ENCODE results near the gene MYO3B.
"Not testable (repeated sequence)": the region's sequence is repeated elsewhere in the genome, so short reads cannot be mapped to it uniquely, and the experiment has no call there.

Gene MYO3B

DNA sequence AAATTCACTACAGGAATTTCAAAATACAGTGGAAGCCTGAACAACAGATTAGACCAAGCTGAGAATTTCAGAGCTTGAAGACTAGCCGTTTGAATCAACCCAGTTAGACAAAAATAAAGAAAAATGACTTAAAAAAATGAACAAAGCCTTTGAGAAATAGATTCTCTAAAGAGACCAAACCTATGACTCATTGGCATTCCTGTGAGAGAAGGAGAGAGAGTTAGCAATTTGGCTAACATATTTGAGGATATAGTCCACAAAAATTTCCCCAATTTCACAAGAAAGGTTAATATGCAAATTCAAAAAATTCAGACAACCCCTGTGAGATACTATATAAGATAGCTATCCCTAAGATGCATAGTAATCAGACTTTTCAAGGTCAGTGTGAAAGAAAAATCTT, 78.0 kb downstream of the MYO3B start:
- no peaks in the 10 kb centered on the region for H3K9me3 ChIP-seq (ENCODE audit: control insufficient read depth, low read length)
- WGBS, 2 experiments: 93 to 100% methylated on average over 1 of the region's 1 CpG

DNA sequence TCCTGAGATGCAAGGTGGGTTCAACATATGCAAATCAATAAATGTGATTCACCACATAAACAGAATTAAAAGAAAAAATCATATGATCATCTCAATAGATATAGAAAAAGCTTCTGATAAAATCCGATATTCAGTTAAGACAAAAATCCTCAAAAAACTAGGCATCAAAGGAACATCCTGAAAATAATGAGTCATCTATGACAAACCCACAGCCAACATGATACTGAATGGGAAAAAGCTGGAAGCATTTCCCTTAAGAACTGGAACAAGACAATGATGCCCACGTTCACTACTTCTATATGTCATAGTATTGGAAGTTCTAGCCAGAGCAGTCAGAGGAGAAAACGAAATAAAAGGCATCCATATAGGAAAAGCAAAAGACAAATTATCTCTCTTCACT, 80.4 kb downstream of the MYO3B start:
- 63 to 96% methylated on average over 1 to 3 of the region's 3 CpGs for WGBS, 2 experiments
- H3K36me3 ChIP-seq (ENCODE audit: control insufficient read depth, insufficient read depth, low read length): no peaks in the 10 kb centered on the region
- no peaks in the 10 kb centered on the region for H3K9me3 ChIP-seq (ENCODE audit: control insufficient read depth, low read length)
- no peaks in the 10 kb centered on the region for H3K4me1 ChIP-seq (ENCODE audit: control insufficient read depth, insufficient read depth, low read length)
- no peak overlapping the region for H3K4me3 ChIP-seq (ENCODE audit: insufficient read depth, low read depth, low read length)
- H3K27me3 ChIP-seq (ENCODE audit: control insufficient read depth, insufficient read depth, low read length, poor library complexity, severe bottlenecking): no peaks in the 10 kb centered on the region
- no peak overlapping the region for H3K27ac ChIP-seq (ENCODE audit: insufficient read depth, low read depth, low read length, poor library complexity, severe bottlenecking)

More for the DNA sequence above, 78.0 kb downstream of the MYO3B start:
- no peaks in the 10 kb centered on the region for H3K4me1 ChIP-seq (ENCODE audit: control insufficient read depth, insufficient read depth, low read length)
- H3K27me3 ChIP-seq (ENCODE audit: control insufficient read depth, insufficient read depth, low read length, poor library complexity, severe bottlenecking): no peaks in the 10 kb centered on the region
- no peaks in the 10 kb centered on the region for H3K36me3 ChIP-seq (ENCODE audit: control insufficient read depth, insufficient read depth, low read length)
- no peak overlapping the region for H3K27ac ChIP-seq (ENCODE audit: insufficient read depth, low read depth, low read length, poor library complexity, severe bottlenecking)
- H3K4me3 ChIP-seq (ENCODE audit: insufficient read depth, low read depth, low read length): no peak overlapping the region

DNA sequence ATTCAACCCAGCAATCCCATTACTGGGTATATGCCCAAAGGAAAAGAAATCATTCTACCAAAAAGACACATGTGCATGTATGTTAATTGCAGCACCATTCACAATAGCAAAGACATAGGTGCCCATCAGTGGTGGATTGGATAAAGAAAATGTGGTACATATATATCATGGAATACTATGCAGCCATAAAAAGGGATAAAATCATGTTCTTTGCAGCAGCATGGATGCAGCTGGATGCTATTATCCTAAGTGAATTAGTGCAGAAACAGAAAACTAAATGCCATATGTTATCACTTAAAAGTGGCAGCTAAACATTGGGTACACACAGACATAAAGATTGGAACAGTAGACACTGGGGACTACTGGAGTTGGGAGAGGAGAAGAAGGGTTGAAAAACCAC, 82.2 kb downstream of the MYO3B start:
- H3K4me3 ChIP-seq (ENCODE audit: insufficient read depth, low read depth, low read length): no peak overlapping the region
- H3K4me1 ChIP-seq (ENCODE audit: control insufficient read depth, insufficient read depth, low read length): no peaks in the 10 kb centered on the region
- H3K27ac ChIP-seq (ENCODE audit: insufficient read depth, low read depth, low read length, poor library complexity, severe bottlenecking): no peak overlapping the region
- no peaks in the 10 kb centered on the region for H3K36me3 ChIP-seq (ENCODE audit: control insufficient read depth, insufficient read depth, low read length)
- no peaks in the 10 kb centered on the region for H3K27me3 ChIP-seq (ENCODE audit: control insufficient read depth, insufficient read depth, low read length, poor library complexity, severe bottlenecking)
- H3K9me3 ChIP-seq (ENCODE audit: control insufficient read depth, low read length): no peaks in the 10 kb centered on the region

DNA sequence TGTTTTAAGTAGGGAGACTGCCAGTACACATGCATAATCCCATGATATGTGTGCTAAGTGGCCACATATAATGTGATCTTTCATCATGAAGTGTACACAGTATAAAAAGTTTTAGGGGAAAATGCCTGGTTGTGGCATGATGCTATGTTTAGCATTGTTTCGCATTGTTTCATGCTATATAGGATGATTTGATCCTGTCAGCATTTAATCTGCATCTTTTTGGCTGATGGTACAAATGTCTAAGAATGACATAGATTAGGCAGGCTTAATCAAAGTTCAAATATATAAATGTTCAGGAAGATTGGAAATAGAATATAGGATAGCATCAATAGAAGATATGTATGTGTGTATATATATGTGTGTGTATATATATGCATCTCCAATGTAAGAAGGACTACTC, 83.6 kb downstream of the MYO3B start:
- Histone ChIP-seq H3K4me3 (ENCODE audit: insufficient read depth, low read depth, low read length) (no peak overlapping the region), H3K27me3 (ENCODE audit: control insufficient read depth, insufficient read depth, low read length, poor library complexity, severe bottlenecking) (no peaks in the 10 kb centered on the region), H3K36me3 (ENCODE audit: control insufficient read depth, insufficient read depth, low read length) (no peaks in the 10 kb centered on the region), H3K4me1 (ENCODE audit: control insufficient read depth, insufficient read depth, low read length) (no peaks in the 10 kb centered on the region), H3K27ac (ENCODE audit: insufficient read depth, low read depth, low read length, poor library complexity, severe bottlenecking) (no peak overlapping the region), H3K9me3 (ENCODE audit: control insufficient read depth, low read length) (no peaks in the 10 kb centered on the region)
- WGBS, 2 experiments: 95 to 98% methylated on average over 1 of the region's 1 CpG

DNA sequence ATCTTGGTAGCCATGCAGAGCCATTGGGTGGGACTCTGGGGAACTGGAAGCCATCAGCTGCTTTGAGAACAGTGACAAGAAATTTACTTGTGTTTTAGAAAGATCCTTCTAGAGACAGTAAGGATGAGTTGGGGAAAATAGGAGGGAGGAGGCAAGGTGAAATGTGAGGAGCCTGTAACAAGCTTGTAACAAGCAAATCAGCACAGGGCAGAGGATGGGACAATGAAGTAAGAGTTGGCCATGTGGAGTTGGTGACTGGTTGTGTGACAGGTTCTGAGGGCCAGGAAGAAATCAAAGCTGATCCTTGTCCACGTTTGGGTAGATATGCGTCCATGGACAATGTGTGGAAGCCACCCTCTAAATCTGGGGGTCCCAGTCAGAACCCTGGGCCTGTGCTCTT, 84.4 kb downstream of the MYO3B start:
- WGBS, 2 experiments: 95 to 96% methylated on average over 2 of the region's 2 CpGs
- no peaks in the 10 kb centered on the region for H3K36me3 ChIP-seq (ENCODE audit: control insufficient read depth, insufficient read depth, low read length)
- no peak overlapping the region for H3K27ac ChIP-seq (ENCODE audit: insufficient read depth, low read depth, low read length, poor library complexity, severe bottlenecking)
- no peak overlapping the region for H3K4me3 ChIP-seq (ENCODE audit: insufficient read depth, low read depth, low read length)
- no peaks in the 10 kb centered on the region for H3K27me3 ChIP-seq (ENCODE audit: control insufficient read depth, insufficient read depth, low read length, poor library complexity, severe bottlenecking)
- H3K4me1 ChIP-seq (ENCODE audit: control insufficient read depth, insufficient read depth, low read length): no peaks in the 10 kb centered on the region
- H3K9me3 ChIP-seq (ENCODE audit: control insufficient read depth, low read length): no peaks in the 10 kb centered on the region

DNA sequence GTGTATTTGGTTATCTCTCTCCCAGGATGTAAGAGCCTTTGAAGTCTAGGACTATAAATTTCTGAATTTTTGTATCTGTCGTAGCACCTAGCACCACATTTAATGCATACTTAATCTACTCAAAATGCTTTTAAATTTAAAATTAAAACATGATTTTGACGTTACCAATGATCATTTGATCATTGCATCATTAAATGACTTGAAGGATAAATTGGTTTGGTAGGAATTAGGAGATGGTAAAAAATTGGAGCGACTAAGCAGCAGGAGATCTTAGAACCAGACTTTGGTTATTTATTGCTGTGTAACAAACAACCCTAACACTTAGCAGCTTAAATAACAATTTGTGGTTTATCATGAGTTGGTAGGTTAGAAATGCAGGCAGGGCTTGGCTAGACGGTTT, 84.9 kb downstream of the MYO3B start:
- Histone ChIP-seq H3K4me1 (ENCODE audit: control insufficient read depth, insufficient read depth, low read length) (no peaks in the 10 kb centered on the region), H3K36me3 (ENCODE audit: control insufficient read depth, insufficient read depth, low read length) (no peaks in the 10 kb centered on the region), H3K9me3 (ENCODE audit: control insufficient read depth, low read length) (no peaks in the 10 kb centered on the region), H3K4me3 (ENCODE audit: insufficient read depth, low read depth, low read length) (no peak overlapping the region), H3K27ac (ENCODE audit: insufficient read depth, low read depth, low read length, poor library complexity, severe bottlenecking) (no peak overlapping the region), H3K27me3 (ENCODE audit: control insufficient read depth, insufficient read depth, low read length, poor library complexity, severe bottlenecking) (no peaks in the 10 kb centered on the region)
- 85 to 97% methylated on average over 2 to 4 of the region's 4 CpGs for WGBS, 2 experiments

DNA sequence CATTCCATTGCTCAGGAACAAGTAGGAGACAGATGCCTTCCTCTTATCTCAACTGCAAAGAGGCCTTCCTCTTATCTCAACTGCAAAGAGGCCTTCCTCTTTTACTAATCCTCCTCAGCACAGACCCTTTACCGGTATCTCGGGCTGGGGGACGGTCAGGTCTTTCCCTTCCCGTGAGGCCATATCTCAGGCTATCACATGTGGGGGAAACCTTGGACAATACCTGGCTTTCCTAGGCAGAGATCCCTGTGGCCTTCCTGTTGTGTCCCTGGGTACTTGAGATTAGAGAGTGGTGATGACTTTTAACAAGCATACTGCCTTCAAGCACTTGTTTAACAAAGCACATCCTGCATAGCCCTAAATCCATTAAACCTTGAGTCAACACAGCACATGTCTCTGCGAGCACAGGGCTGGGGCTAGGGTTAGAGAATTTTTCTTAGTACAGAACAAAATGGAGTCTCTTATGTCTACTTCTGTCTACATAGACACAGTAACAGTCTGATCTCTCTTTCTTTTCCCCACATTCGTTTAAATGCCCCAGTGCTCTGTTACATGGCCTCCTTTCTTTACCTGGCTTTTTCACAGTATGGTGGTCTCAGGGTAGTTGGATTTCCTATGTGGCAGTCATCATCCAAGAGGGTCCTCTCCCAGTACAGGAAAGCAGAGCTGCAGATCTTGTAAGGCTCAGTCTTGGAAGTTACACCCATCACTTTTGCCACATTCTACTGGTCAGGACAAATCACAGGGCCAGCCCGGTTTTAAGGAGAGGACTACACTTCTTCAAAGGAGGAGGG, 86.0 kb downstream of the MYO3B start:
- H3K27ac ChIP-seq (ENCODE audit: insufficient read depth, low read depth, low read length, poor library complexity, severe bottlenecking): not testable (repeated sequence)
- WGBS, 2 experiments: 95 to 96% methylated on average over 7 of the region's 7 CpGs

DNA sequence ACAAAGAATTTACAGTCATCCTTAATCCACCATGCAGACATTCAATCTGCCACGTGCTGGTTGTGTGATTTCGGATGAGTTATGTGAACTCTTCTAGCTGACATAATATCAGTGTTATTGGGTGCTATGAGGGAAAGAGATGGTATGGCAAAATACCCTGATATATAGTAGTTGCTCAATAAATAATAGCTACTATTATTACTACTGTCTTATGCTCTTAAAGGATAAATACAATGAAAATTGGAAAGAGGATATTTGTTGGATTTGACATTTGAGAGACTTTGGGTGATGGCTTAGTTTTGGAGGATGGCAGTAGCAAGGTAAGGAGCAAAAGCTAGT, 86.5 kb downstream of the MYO3B start:
- no peak overlapping the region for H3K27ac ChIP-seq (ENCODE audit: insufficient read depth, low read depth, low read length, poor library complexity, severe bottlenecking)
- no peaks in the 10 kb centered on the region for H3K36me3 ChIP-seq (ENCODE audit: control insufficient read depth, insufficient read depth, low read length)
- H3K9me3 ChIP-seq (ENCODE audit: control insufficient read depth, low read length): no peaks in the 10 kb centered on the region
- H3K4me1 ChIP-seq (ENCODE audit: control insufficient read depth, insufficient read depth, low read length): no peaks in the 10 kb centered on the region
- no peaks in the 10 kb centered on the region for H3K27me3 ChIP-seq (ENCODE audit: control insufficient read depth, insufficient read depth, low read length, poor library complexity, severe bottlenecking)
- H3K4me3 ChIP-seq (ENCODE audit: insufficient read depth, low read depth, low read length): no peak overlapping the region
- 80 to 83% methylated on average over 1 to 2 of the region's 2 CpGs for whole genome bisulfite sequencing, 2 experiments

More for the DNA sequence above, 86.0 kb downstream of the MYO3B start:
- H3K36me3 ChIP-seq (ENCODE audit: control insufficient read depth, insufficient read depth, low read length); H3K4me1 ChIP-seq (ENCODE audit: control insufficient read depth, insufficient read depth, low read length); H3K4me3 ChIP-seq (ENCODE audit: insufficient read depth, low read depth, low read length); H3K27me3 ChIP-seq (ENCODE audit: control insufficient read depth, insufficient read depth, low read length, poor library complexity, severe bottlenecking); H3K9me3 ChIP-seq (ENCODE audit: control insufficient read depth, low read length): not testable (repeated sequence)

DNA sequence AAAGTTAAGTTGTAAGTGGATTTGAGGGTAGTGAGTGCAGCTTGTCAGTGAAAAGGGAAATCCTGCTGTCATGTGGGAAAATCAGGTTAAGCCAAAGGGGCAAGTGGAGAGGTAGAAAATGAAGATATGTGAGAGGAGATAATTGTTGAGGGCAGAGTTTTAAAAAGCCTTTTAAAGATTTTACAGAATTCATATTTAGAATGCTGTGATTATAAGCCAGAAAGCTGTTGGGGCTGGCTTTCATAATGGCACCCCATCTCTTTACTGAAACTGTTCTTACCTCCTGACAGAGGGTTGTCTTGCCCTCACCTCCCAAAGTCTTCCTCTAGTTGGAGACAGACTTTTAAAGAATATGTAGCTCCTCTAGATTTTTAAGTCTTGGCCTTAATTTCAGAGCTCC, 86.9 kb downstream of the MYO3B start:
- H3K27me3 ChIP-seq (ENCODE audit: control insufficient read depth, insufficient read depth, low read length, poor library complexity, severe bottlenecking): no peaks in the 10 kb centered on the region
- no peak overlapping the region for H3K27ac ChIP-seq (ENCODE audit: insufficient read depth, low read depth, low read length, poor library complexity, severe bottlenecking)
- no peaks in the 10 kb centered on the region for H3K9me3 ChIP-seq (ENCODE audit: control insufficient read depth, low read length)
- no peak overlapping the region for H3K4me3 ChIP-seq (ENCODE audit: insufficient read depth, low read depth, low read length)
- no peaks in the 10 kb centered on the region for H3K4me1 ChIP-seq (ENCODE audit: control insufficient read depth, insufficient read depth, low read length)
- no peaks in the 10 kb centered on the region for H3K36me3 ChIP-seq (ENCODE audit: control insufficient read depth, insufficient read depth, low read length)

DNA sequence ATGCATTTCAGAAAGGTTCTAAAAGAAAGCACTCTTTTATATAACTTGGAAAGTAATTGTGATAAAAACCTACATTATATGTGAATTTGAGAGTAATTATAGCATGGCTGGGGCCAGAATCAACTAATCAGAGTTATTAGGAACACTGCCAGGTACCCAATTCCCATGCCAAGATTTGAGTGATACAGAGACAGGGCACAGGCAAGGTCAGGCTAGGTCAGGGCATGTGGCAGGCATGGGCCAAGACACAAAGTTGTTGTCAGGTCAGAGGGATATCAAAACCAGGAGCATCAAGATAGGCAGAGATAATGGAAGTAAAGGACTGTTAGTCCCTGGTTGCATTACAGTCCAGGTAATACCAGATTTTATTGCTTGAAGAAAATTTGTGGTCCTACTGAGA, 87.4 kb downstream of the MYO3B start:
- H3K4me1 ChIP-seq (ENCODE audit: control insufficient read depth, insufficient read depth, low read length): no peaks in the 10 kb centered on the region
- H3K27ac ChIP-seq (ENCODE audit: insufficient read depth, low read depth, low read length, poor library complexity, severe bottlenecking): no peak overlapping the region
- H3K36me3 ChIP-seq (ENCODE audit: control insufficient read depth, insufficient read depth, low read length): no peaks in the 10 kb centered on the region
- H3K4me3 ChIP-seq (ENCODE audit: insufficient read depth, low read depth, low read length): no peak overlapping the region
- no peaks in the 10 kb centered on the region for H3K27me3 ChIP-seq (ENCODE audit: control insufficient read depth, insufficient read depth, low read length, poor library complexity, severe bottlenecking)
- H3K9me3 ChIP-seq (ENCODE audit: control insufficient read depth, low read length): no peaks in the 10 kb centered on the region

DNA sequence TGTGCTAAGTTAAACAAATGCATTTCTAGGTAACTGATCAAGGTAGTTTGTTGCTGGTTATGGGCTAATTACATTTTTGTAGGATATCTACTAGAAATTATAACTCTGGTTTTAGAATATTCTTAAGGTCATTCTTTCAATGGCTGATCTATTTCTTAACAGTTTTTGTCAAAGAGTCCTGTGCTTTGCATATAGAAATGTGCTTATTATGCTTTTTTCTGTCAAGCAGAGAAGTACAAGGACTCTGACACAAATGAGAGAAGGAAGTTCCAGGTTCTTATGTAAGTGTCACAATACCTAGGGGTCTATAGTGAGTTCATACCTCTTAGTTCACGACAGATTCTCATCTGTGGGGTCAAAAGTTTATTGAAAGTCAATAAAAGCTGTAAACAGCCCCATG, 88.4 kb downstream of the MYO3B start:
- Histone ChIP-seq H3K36me3 (ENCODE audit: control insufficient read depth, insufficient read depth, low read length) (no peaks in the 10 kb centered on the region), H3K4me1 (ENCODE audit: control insufficient read depth, insufficient read depth, low read length) (no peaks in the 10 kb centered on the region), H3K27ac (ENCODE audit: insufficient read depth, low read depth, low read length, poor library complexity, severe bottlenecking) (no peak overlapping the region), H3K27me3 (ENCODE audit: control insufficient read depth, insufficient read depth, low read length, poor library complexity, severe bottlenecking) (no peaks in the 10 kb centered on the region), H3K9me3 (ENCODE audit: control insufficient read depth, low read length) (no peaks in the 10 kb centered on the region), H3K4me3 (ENCODE audit: insufficient read depth, low read depth, low read length) (no peak overlapping the region)
- 88 to 92% methylated on average over 1 of the region's 1 CpG for WGBS, 2 experiments
